ENCODE data around the gene ATP2A2.
"Not testable (repeated sequence)": the region's sequence is repeated elsewhere in the genome, so short reads cannot be mapped to it uniquely, and the experiment has no call there.

Gene ATP2A2

DNA sequence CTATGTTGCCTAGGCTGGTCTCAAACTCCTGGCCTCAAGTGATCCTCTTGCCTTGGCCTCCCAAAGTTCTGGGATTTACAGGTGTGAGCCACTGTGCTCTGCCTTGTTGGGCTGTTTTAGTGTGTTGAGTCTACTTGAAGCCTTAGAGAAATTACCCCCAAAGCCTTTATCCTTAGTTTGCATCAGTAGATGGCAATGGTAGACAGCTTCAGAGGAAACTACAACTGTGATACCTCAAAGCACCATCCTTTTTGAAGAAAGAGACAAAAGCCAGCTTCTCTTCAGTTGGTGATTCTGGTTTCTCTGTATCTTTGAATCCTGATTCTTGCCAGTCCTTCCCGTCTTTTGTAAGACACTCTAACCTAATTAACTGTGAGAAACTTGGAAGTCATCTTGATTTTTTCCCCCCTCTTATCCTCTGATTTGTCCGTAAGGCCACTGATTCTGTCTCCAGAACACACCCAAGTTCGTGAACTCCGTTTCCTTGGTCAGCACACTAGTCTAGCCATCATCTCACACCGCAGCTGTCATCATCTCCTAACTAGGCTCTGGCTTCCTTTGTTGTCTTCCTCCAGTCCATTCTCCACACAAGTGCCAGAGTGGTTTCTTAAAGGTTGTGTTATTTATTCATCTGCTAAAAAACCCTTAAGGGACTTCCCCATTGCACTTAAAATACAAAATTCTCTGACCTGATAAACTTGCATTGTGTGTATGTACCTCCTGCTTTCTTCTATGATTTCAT, 20.2 kb downstream of the ATP2A2 start:
- DNase-seq (ENCODE audit: low read depth) = no peak

DNA sequence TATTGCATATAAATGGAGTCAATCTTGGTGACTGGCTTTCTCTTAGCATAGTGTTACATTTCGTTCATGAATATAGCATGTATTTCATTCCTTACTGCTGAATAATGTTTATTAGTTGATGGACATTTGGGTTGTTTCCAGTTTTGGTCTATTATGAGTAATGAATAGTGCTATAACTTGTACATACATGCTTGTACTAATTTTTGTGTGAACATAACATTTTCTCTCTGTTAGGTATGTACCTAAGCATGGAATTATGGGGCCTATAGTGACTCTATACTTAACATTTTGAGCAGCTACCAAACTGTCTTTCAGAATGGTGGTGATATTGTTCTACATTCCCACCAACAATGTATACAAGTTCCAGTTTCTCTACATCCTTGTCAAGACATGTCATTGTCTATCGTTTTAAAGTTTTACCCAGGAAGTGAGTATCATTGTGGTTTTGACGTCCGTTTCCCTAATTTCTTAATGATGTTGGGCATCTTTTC, 23.1 kb downstream of the ATP2A2 start:
- DNase-seq (ENCODE audit: low read depth) = no peak

DNA sequence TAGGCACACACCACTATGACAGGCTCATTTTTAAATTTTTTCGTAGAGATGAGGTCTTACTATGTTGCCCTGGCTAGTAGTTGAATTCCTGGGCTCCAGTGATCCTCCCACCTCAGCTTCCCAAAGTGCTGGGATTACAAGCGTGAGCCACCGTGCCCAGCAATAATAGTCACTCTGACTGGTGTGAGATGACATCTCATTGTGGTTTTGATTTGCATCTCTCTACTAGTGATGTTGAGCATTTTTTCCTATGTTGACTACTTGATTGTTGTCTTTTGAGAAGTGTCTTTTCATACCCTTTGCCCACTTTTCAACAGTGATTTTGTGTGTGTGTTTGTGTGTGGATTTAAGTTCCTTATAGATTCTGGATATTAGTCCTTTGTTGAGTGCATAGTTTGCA, 26.3 kb downstream of the ATP2A2 start:
- no peak for DNase-seq (ENCODE audit: low read depth)

GRCh38 chr12:110310763-110311162, 29.7 kb downstream of the ATP2A2 start:
- no peak for DNase-seq (ENCODE audit: low read depth)

- no peak for DNase-seq (ENCODE audit: low read depth)
Measured at GRCh38 chr12:110311903-110312302, 30.9 kb downstream of the ATP2A2 start.

GRCh38 chr12:110312581-110313360, 31.7 kb downstream of the ATP2A2 start:
- DNase-seq (ENCODE audit: low read depth) = no peak

DNA sequence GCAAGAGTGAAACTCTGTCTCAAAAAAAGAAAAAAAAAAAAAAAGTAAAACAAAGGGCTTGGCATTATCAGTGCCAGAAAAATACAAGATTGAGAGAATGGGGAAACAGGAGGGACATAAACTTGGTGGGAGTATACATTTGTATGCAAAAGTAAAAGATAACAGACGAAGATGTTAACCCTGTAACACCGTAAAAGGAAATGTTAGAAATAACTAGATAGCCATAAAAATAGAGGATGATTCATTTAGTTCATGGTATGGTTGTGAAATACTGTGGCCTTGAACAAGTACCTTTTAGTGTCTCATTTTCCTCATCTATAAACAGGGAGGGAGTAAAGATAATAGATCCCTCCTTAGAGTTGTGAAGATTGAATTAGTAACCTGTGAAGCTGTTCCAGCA, 33.3 kb downstream of the ATP2A2 start:
- no peak for DNase-seq (ENCODE audit: low read depth)

GRCh38 chr12:110316861-110317260, 35.8 kb downstream of the ATP2A2 start:
- DNase-seq (ENCODE audit: low read depth) = no peak

DNA sequence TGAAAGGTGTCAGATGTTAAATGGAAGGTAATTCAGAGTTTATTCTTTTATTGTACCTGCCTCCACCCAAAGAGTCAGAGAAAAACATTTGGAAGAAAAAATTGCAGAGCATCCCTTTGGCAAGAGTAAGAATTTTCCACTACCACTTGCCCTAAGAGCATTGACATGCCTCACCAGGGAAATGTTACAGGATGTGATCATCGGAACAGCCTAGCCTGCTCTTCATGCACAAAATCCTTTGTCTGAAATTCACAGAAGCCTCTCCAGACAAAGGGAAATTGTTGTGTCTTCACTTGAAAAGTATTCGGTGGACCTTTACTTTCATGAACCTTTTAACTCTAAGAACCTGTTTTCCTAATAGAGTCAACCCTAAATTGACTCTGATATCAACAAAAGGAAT, 36.9 kb downstream of the ATP2A2 start:
- DNase-seq (ENCODE audit: low read depth) = no peak

DNA sequence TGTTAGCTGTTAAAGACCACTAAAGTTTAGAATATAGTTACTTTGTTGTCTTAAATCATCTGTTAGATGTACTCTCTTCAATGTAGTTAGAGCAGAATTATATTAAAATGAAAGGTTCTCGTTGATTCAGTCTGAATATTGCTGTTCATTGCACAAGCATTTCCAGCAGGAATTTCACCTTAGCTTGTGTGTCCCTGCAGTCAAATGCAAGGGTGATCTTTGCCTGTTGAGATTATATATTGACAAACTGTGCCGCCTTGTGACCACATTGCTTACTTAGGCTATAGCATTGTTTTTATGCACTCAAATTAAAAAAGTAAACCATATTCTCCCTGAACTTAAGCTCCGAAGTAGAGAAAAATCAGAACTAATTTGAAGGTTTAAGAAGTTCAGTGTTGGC, 39.5 kb downstream of the ATP2A2 start:
- no peak for DNase-seq (ENCODE audit: low read depth)

DNA sequence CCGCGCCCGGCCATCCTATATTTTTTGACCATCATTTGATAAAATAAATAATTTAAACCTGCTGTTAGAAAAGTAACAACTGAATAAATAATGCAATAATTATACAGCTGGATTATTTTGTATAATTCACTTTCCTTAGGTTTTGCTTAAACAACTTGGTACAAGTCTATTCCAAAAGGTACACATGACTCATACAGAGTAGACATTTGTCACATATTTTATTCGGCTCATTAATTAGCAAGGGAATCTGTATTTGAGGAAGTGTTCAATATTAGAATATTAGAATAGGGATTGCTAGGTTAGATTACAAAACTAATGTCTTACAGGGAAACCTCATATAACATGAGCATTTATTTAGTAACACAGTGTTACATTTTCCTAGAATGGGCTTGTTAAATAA, 48.7 kb downstream of the ATP2A2 start:
- no peak for DNase-seq (ENCODE audit: low read depth)

- DNase-seq (ENCODE audit: low read depth) = no peak
Measured at GRCh38 chr12:110330124-110330523, 49.1 kb downstream of the ATP2A2 start.

GRCh38 chr12:110330544-110330943, 49.5 kb downstream of the ATP2A2 start:
- no peak for DNase-seq (ENCODE audit: low read depth)

- DNase-seq (ENCODE audit: low read depth) = no peak
Measured at GRCh38 chr12:110333201-110333600, 52.2 kb downstream of the ATP2A2 start.

DNA sequence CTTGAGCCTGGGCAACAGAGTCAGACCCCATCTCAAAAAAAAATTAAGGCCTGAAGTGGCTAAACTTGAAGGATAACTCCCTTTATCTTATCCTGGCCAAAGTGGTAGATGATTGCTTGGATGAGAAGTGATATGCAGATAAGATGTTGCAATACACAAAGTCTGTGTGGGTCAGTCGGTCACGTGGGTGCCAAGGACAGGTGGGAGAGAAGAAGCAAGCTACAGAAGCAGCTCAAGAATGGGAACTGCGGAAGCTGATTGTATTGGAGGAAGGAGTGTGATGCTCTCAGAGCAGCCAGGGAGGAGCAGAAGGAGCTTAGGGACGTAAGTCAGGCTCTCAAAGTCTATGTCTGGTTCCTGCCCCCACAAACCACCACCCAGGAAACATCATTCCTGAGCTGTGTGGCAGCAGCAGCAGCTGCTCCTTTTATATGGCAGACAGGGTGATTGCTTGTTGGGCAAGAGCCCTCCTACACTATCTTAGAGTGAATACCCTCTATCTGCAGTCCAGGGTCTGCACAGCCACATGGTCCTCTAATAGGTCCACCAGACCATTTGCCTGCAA, 54.5 kb downstream of the ATP2A2 start:
- no peak for DNase-seq (ENCODE audit: low read depth)

DNA sequence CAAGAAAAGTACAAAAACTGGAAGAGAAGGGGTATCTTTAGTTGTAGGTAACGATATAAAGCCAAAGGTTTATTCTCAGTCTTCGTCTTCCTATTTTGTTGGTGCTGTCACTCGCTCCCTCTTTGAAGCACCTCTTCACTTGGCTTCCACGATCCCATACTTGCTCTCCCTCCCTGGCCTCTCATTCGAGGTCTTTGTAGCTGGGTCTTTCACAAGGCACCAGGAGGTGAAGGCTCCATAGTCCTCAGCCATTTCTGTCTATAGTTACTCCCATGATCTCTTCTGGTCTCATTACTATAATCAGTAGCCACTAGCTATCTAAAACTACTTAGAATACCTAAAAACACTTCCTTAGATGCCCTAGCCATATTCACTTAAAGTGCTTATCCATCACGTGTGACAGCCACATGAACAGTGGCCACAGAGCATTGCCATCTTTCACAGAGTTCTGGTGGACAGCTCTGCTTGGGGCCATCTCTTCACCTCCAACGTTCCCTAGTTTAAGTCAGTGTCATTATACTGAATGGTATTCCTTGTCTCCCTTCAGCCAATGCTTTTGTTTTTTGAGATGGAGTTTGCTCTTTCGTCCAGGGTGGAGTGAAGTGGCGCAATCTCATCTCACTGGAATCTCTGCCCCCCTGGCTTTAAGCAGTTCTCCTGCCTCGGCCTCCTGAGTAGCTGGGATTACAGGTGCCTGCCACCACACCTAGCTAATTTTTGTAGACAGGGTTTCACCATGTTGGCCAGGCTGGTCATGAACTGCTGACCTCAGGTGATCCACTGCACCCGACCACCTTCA, 57.1 kb downstream of the ATP2A2 start:
- no peak for DNase-seq (ENCODE audit: low read depth)

- no peak for DNase-seq (ENCODE audit: low read depth)
Measured at GRCh38 chr12:110338754-110339153, 57.7 kb downstream of the ATP2A2 start.

DNA sequence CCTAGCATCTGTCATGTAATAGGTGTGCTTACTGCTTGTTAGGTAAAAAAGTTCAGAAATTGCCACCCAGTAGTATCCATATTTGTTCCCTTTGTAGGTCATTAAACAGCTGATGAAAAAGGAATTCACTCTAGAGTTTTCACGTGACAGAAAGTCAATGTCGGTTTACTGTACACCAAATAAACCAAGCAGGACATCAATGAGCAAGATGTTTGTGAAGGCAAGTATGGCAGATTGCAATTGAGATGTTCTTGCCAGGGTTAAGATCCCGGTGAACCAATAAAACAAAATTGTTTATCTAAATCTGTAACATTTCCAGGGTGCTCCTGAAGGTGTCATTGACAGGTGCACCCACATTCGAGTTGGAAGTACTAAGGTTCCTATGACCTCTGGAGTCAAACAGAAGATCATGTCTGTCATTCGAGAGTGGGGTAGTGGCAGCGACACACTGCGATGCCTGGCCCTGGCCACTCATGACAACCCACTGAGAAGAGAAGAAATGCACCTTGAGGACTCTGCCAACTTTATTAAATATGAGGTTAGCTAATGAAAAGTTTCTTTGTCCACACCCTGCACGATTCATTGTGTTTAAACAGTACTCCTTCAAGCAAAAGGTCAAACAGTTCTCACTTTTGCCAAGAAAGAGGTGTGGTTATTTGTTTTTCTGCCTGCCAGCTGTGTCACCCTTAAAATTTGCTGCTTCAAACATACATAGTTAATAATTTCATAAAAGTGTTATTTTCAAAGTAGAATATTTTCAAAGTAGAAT, 58.3 kb downstream of the ATP2A2 start:
- DNase-seq (ENCODE audit: low read depth) = no peak

- DNase-seq (ENCODE audit: low read depth) = not testable (repeated sequence)
Measured at GRCh38 chr12:110340261-110340660, 59.2 kb downstream of the ATP2A2 start.

DNA sequence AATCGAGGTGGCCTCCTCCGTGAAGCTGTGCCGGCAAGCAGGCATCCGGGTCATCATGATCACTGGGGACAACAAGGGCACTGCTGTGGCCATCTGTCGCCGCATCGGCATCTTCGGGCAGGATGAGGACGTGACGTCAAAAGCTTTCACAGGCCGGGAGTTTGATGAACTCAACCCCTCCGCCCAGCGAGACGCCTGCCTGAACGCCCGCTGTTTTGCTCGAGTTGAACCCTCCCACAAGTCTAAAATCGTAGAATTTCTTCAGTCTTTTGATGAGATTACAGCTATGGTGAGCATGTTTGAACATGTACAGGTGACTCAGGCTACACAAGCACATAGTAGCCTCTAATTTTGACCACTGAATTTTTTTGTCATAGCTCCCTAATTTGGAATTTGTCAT, 59.7 kb downstream of the ATP2A2 start:
- no peak for DNase-seq (ENCODE audit: low read depth)

- no peak for DNase-seq (ENCODE audit: low read depth)
Measured at GRCh38 chr12:110342157-110342556, 61.1 kb downstream of the ATP2A2 start.

GRCh38 chr12:110343114-110343513, 62.1 kb downstream of the ATP2A2 start:
- no peak for DNase-seq (ENCODE audit: low read depth)

Measured in stimulated activated CD8-positive, alpha-beta memory T cell treated with anti-CD3 and anti-CD28 coated beads, Interleukin-4, amount 100 ng/mL, for 24 hours (primary cell).